ENCODE data around the gene CNTN5. TPM values are rescaled to one million over a fixed set of nuclear protein-coding genes. Genes with fewer than 3 reads are reported as not detected.

CNTN5 gene
- total RNA-seq, 2 donors from 2014 or later: 0.78 TPM; not detected in 1

DNA sequence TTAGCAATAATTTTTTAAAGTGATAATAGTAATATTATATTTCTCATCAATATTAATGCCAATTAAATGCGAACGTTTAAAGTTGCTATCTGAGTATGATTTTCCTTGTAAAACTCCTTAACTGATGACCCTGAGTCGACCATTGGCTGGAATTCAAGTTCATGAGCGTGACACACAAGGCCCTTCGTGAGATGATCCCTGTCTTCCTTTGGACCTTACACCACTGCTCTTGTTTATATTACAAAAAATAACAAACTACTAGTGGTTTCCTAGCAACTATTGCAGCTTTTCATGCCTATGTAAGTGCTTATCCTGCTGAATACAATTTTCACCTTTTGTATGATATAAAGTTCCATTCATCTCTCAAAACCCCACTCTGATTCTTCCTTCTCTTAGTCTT lies 752.9 kb downstream of the CNTN5 start:
- DNase-seq (no peak), ATAC-seq (no peak)
- no peak overlapping the region for H3K4me3 ChIP-seq
- H3K36me3 ChIP-seq (replicated peaks in 1 of 2; ENCODE audit: insufficient read depth in 1 of 2, low read depth in 2 of 2): no peaks in the 10 kb centered on the region
- no peak overlapping the region for H3K27ac ChIP-seq
- intact Hi-C loops (cut with DNase I): no loop called here
- no peaks in the 10 kb centered on the region for H3K4me1 ChIP-seq
- no peaks in the 10 kb centered on the region for H3K27me3 ChIP-seq
- WGBS, 2 donors: 25 to 39% methylated on average over 5 of the region's 5 CpGs
- TF ChIP-seq POLR2A (IDR thresholded peaks at IDR 0.05): no peak
- TF ChIP-seq, protein P1, sequence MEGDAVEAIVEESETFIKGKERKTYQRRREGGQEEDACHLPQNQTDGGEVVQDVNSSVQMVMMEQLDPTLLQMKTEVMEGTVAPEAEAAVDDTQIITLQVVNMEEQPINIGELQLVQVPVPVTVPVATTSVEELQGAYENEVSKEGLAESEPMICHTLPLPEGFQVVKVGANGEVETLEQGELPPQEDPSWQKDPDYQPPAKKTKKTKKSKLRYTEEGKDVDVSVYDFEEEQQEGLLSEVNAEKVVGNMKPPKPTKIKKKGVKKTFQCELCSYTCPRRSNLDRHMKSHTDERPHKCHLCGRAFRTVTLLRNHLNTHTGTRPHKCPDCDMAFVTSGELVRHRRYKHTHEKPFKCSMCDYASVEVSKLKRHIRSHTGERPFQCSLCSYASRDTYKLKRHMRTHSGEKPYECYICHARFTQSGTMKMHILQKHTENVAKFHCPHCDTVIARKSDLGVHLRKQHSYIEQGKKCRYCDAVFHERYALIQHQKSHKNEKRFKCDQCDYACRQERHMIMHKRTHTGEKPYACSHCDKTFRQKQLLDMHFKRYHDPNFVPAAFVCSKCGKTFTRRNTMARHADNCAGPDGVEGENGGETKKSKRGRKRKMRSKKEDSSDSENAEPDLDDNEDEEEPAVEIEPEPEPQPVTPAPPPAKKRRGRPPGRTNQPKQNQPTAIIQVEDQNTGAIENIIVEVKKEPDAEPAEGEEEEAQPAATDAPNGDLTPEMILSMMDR (IDR thresholded peaks at IDR 0.05): no peak
- no peaks in the 10 kb centered on the region for H3K9me3 ChIP-seq

DNA sequence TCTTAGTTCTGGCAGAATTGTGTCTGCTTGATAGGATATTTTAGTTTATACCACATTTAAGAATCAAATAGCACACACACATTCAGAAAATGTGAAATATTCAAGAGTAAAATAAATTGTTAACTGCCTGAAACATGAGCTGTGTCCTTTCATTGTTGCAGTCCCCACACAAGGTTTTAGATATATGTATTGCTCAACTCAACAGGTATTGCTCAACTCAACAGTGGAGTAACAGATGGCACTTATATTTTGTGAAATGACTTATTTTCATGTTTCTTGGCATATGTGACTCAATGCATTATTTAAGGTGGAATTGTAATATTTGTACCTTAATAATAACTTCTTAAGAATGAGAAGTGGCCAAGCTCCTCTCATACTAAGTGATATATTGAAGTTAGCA lies 760.3 kb downstream of the CNTN5 start:
- no peak for TF ChIP-seq POLR2A (IDR thresholded peaks at IDR 0.05)
- TF ChIP-seq, protein P1 (IDR thresholded peaks at IDR 0.05): no peak
- H3K36me3 ChIP-seq (replicated peaks in 1 of 2; ENCODE audit: insufficient read depth in 1 of 2, low read depth in 2 of 2): no peaks in the 10 kb centered on the region
- H3K27ac ChIP-seq: no peak overlapping the region
- H3K27me3 ChIP-seq: peaks cover 0 to 3% of the 10 kb centered on the region in 2 donors
- no peak overlapping the region for H3K4me3 ChIP-seq
- ATAC-seq (no peak), DNase-seq (no peak)
- no peaks in the 10 kb centered on the region for H3K9me3 ChIP-seq
- no peaks in the 10 kb centered on the region for H3K4me1 ChIP-seq
- intact Hi-C loops (cut with DNase I): no loop called here

DNA sequence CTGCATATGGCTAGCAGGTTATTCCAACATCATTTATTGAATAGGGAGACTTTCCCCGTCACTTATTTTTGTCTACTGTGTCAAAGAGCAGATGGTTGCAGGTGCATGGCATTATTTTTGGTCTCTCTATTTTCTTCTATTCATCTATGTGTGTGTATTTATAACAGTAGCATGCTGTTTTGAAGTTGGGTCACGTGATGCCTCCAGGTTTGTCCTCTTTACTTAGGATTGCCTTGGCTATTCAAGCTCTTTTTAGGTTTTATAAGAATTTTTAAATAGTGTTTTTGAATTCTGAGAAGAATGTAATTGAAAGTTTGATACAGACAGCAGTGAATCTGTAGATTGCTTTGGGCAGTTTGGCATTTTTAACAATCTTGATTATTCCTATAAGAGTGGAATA lies 770.6 kb downstream of the CNTN5 start:
- Histone ChIP-seq H3K27ac (no peak overlapping the region), H3K36me3 (replicated peaks in 1 of 2; ENCODE audit: insufficient read depth in 1 of 2, low read depth in 2 of 2) (no peaks in the 10 kb centered on the region), H3K27me3 (no peaks in the 10 kb centered on the region), H3K4me1 (no peaks in the 10 kb centered on the region), H3K9me3 (no peaks in the 10 kb centered on the region), H3K4me3 (no peak overlapping the region)
- intact Hi-C loops (cut with DNase I): no loop called here
- no peak for TF ChIP-seq POLR2A (IDR thresholded peaks at IDR 0.05)
- TF ChIP-seq, protein P1 (IDR thresholded peaks at IDR 0.05): no peak
- no peak for DNase-seq
- ATAC-seq: no peak
- 36 to 42% methylated on average over 2 of the region's 2 CpGs for WGBS, 2 donors

DNA sequence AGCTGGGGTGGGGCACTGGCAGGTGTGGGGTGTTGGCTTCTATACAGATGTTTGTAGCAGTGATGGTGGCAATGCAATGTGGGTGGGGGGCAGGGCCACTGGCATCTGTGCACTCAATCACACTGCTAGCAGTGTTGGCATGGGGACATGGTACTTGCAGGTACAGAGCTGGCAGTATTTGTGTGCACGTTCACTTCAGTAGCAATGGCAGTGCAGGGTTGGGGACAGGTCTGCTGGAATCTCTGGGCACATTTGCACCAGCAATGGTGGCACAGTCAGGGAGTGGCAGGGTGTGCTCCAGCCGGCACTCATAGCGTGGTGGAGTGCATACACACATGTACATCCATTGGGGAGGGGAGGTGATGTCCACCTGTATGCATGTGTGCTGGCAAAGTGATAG lies 775.2 kb downstream of the CNTN5 start:
- H3K4me1 ChIP-seq: no peaks in the 10 kb centered on the region
- DNase-seq (no peak), ATAC-seq (no peak)
- H3K4me3 ChIP-seq: no peak overlapping the region
- intact Hi-C loops (cut with DNase I): no loop called here
- no peaks in the 10 kb centered on the region for H3K27me3 ChIP-seq
- no peak for TF ChIP-seq POLR2A (IDR thresholded peaks at IDR 0.05)
- TF ChIP-seq, protein P1 (IDR thresholded peaks at IDR 0.05): no peak
- no peaks in the 10 kb centered on the region for H3K9me3 ChIP-seq
- H3K36me3 ChIP-seq (replicated peaks in 1 of 2; ENCODE audit: insufficient read depth in 1 of 2, low read depth in 2 of 2): no peaks in the 10 kb centered on the region
- WGBS, 2 donors: 67 to 72% methylated on average over 3 of the region's 3 CpGs
- H3K27ac ChIP-seq: no peak overlapping the region

DNA sequence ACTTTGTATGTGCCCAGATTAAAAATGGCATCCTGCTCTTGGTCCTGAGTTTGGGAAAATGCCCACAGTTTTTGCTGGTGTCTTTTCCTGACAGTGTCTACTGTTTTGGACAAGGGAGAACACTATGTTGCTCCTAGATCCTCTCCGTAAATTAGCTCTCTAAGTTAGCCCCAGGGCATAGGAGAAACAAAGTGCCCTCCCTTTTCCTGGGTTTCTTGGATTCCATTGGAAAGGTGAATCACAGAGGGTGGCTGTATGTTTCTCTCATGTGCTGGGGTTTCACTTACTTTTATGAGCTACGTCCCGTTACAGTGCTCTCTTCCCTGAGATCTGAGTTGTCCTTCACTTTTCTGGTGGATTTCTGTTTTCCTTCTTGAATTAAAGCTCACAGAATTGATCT lies 782.8 kb downstream of the CNTN5 start:
- 65 to 85% methylated on average over 3 of the region's 3 CpGs for WGBS, 2 donors
- no peak for TF ChIP-seq POLR2A (IDR thresholded peaks at IDR 0.05)
- TF ChIP-seq, protein P1 (IDR thresholded peaks at IDR 0.05): no peak
- no peaks in the 10 kb centered on the region for H3K36me3 ChIP-seq (replicated peaks in 1 of 2; ENCODE audit: insufficient read depth in 1 of 2, low read depth in 2 of 2)
- ATAC-seq: no peak
- no peaks in the 10 kb centered on the region for H3K27me3 ChIP-seq
- H3K27ac ChIP-seq: no peak overlapping the region
- no peak overlapping the region for H3K4me3 ChIP-seq
- no peaks in the 10 kb centered on the region for H3K9me3 ChIP-seq
- no peak for DNase-seq
- intact Hi-C loops (cut with DNase I): no loop called here
- H3K4me1 ChIP-seq: no peaks in the 10 kb centered on the region
